HepG2 (cell line): ENCODE measurements around the gene C16orf87. TPM values are rescaled to one million over a fixed set of nuclear protein-coding genes. Genes with fewer than 3 reads are reported as not detected.

Source experiments
- FOXO1 ChIP-seq: sonication (generic); formaldehyde crosslinking; IDR thresholded peaks from 2 replicates; pipeline ENCODE4 v1.4.0; 2020; ENCODE audit warnings: missing genetic modification reagents
- GABPB1 ChIP-seq: IDR thresholded peaks from 2 replicates; pipeline ENCODE4 v1.6.1; 2016; ENCODE audit warnings: mild to moderate bottlenecking, missing genetic modification reagents, moderate library complexity, missing compliant biosample characterization
- HINFP ChIP-seq: sonication (generic); formaldehyde crosslinking; IDR thresholded peaks from 2 replicates; pipeline ENCODE4 v1.4.0; 2020; ENCODE audit warnings: low read depth, mild to moderate bottlenecking, missing genetic modification reagents
- KDM6A ChIP-seq: IDR thresholded peaks from 2 replicates; pipeline ENCODE4 v1.6.1; 2016; ENCODE audit warnings: low read depth
- MATR3 ChIP-seq: sonication (generic); formaldehyde crosslinking; IDR thresholded peaks from 2 replicates; pipeline ENCODE4 v1.4.0; 2020; ENCODE audit warnings: missing genetic modification reagents
- MAX ChIP-seq: IDR thresholded peaks from 2 replicates; pipeline ENCODE4 v1.6.1; 2012; ENCODE audit warnings: inconsistent platforms
- NONO ChIP-seq, 2 experiments: fragments of 450-650 bp in 1 of 2; sonication (generic) in 1 of 2; formaldehyde crosslinking in 1 of 2; IDR thresholded peaks in 1 of 2; conservative IDR thresholded peaks in 1 of 2; 2 replicates each; pipeline versions ENCODE4 v1.6.1 to v1.8.0; 2017 to 2022; ENCODE audit warnings: mild to moderate bottlenecking in 1 of 2, missing genetic modification reagents in 1 of 2, moderate library complexity in 1 of 2
- POGZ ChIP-seq: sonication (generic); formaldehyde crosslinking; IDR thresholded peaks from 2 replicates; pipeline ENCODE4 v1.4.0; 2020; ENCODE audit warnings: mild to moderate bottlenecking, missing genetic modification reagents
- PRDM4 ChIP-seq: sonication (generic); formaldehyde crosslinking; IDR thresholded peaks from 2 replicates; pipeline ENCODE4 v1.9.0; 2021; ENCODE audit warnings: missing genetic modification reagents, borderline replicate concordance
- TEF ChIP-seq: sonication (generic); formaldehyde crosslinking; IDR thresholded peaks from 2 replicates; pipeline ENCODE4 v1.5.0; 2020; ENCODE audit warnings: missing genetic modification reagents
- THAP8 ChIP-seq: sonication (generic); formaldehyde crosslinking; IDR thresholded peaks from 2 replicates; pipeline ENCODE4 v1.5.1; 2020; ENCODE audit warnings: missing genetic modification reagents, mild to moderate bottlenecking, borderline replicate concordance
- TSC22D2 ChIP-seq: sonication (generic); formaldehyde crosslinking; IDR thresholded peaks from 2 replicates; pipeline ENCODE4 v1.5.1; 2020; ENCODE audit warnings: missing genetic modification reagents, mild to moderate bottlenecking, borderline replicate concordance
- ZBTB42 ChIP-seq: sonication (generic); formaldehyde crosslinking; IDR thresholded peaks from 2 replicates; pipeline ENCODE4 v1.5.0; 2020; ENCODE audit warnings: mild to moderate bottlenecking, missing genetic modification reagents
- ZBTB43 ChIP-seq: sonication (generic); formaldehyde crosslinking; conservative IDR thresholded peaks from 2 replicates; pipeline ENCODE4 v1.4.0; 2020; ENCODE audit warnings: missing genetic modification reagents
- ZFP37 ChIP-seq: sonication (generic); formaldehyde crosslinking; IDR thresholded peaks from 2 replicates; pipeline ENCODE4 v1.4.0; 2020; ENCODE audit warnings: missing genetic modification reagents, borderline replicate concordance
- ZNF292 ChIP-seq: sonication (generic); formaldehyde crosslinking; IDR thresholded peaks from 2 replicates; pipeline ENCODE4 v1.8.1; 2022; ENCODE audit warnings: mild to moderate bottlenecking, low read depth, missing genetic modification reagents, borderline replicate concordance
- ZNF639 ChIP-seq: conservative IDR thresholded peaks from 2 replicates; pipeline ENCODE4 v1.6.1; 2018; ENCODE audit warnings: missing genetic modification reagents
- ZNF891 ChIP-seq: sonication (generic); formaldehyde crosslinking; IDR thresholded peaks from 2 replicates; pipeline ENCODE4 v1.5.0; 2020; ENCODE audit warnings: mild to moderate bottlenecking, missing genetic modification reagents
- polyA plus RNA-seq, 8 experiments: library from polyadenylated mRNA; depleted of rRNA in 3 of 8; stranded (reverse) in 7 of 8; unstranded in 1 of 8; fragments of >200 nt; fragmentation: Illumina TruSeq in 4 of 8; extraction: Trizol in 4 of 8; gene quantifications; 2 replicates each; pipeline versions ENCODE4 v1.2.1 to v1.2.3, GENCODE V29; 2011 to 2016; ENCODE audit warnings: low read depth in 4 of 8, missing spikeins in 1 of 8, mixed read lengths in 1 of 8; ENCODE audit not compliant: insufficient read depth in 1 of 8
- total RNA-seq, 5 experiments: library from RNA; depleted of rRNA; stranded (reverse); fragments of >200 nt; fragmentation: Illumina TruSeq; extraction: Trizol; gene quantifications; 2 replicates each; pipeline ENCODE4 v1.2.3, GENCODE V29; 2016; ENCODE audit warnings: low read depth in 1 of 5

Gene C16orf87
- total and polyA plus RNA-seq, 2 of the 13 experiments (the other 11 are each of a cell fraction or from before 2014, with no cell fraction given): 8.6 to 19.5 TPM

GRCh38 chr16:46789499-46790414, 41.2 kb downstream of the C16orf87 start (continued):
- TF ChIP-seq HINFP (CRISPR knock-in tag) (no peak), POGZ (CRISPR knock-in tag) (peak; percentile 84), TEF (CRISPR knock-in tag) (no peak), MATR3 (CRISPR knock-in tag) (no peak), ZNF292 (peak; percentile 68; the same call in 1 of the 2 replicates), MAX (peak; percentile 88), NONO (IDR thresholded peaks at IDR 0.05) (no peak), NONO (CRISPR knock-in tag; conservative IDR thresholded peaks at IDR 0.05) (peak; percentile 96), ZNF891 (peak; percentile 96), ZBTB42 (CRISPR knock-in tag) (peak; percentile 89; the same call in 1 of the 2 replicates), FOXO1 (CRISPR knock-in tag) (peak; percentile 80), TSC22D2 (CRISPR knock-in tag) (no peak), ZFP37 (peak; percentile 25; the same call in 1 of the 2 replicates), GABPB1 (CRISPR knock-in tag) (peak; percentile 75; the same call in 1 of the 2 replicates), KDM6A (CRISPR knock-in tag) (no peak), ZBTB43 (0 out of 2 replicates have a peak, but pooled peaks have one; percentile 58), THAP8 (CRISPR knock-in tag) (no peak), PRDM4 (CRISPR knock-in tag) (no peak), ZNF639 (CRISPR knock-in tag) (peak; percentile 66)
